ENCODE results near the gene PAX7. TPM values are rescaled to one million over a fixed set of nuclear protein-coding genes. Genes with fewer than 3 reads are reported as not detected.

Gene PAX7
- total RNA-seq, 1 experiment from 2014 or later: 0.15 TPM

- Histone ChIP-seq H2BK20ac (ENCODE audit: low read depth, low read length, poor library complexity, severe bottlenecking) (no peak overlapping the region), H2AFZ (ENCODE audit: low read length) (no peak overlapping the region), H3K23me2 (ENCODE audit: insufficient read length, low read depth, low read length, poor library complexity, severe bottlenecking) (no peaks in the 10 kb centered on the region), H3K18ac (ENCODE audit: insufficient read length, low read depth, low read length) (no peak overlapping the region), H3K9ac (ENCODE audit: extremely low read depth, insufficient read length, low read length) (no peak overlapping the region), H3K4me2 (ENCODE audit: insufficient read depth, insufficient read length, low read length) (no peak overlapping the region), H4K91ac (ENCODE audit: insufficient read length, low read depth, low read length) (no peak overlapping the region), H3K23ac (ENCODE audit: insufficient read length, low read depth, low read length) (no peak overlapping the region), H3K9me3 (ENCODE audit: control insufficient read depth, low read depth, low read length) (no peaks in the 10 kb centered on the region), H2BK15ac (ENCODE audit: low read depth, low read length) (no peak overlapping the region), H2AK5ac (ENCODE audit: insufficient read length, low read length) (no peak overlapping the region), H3K27me3 (ENCODE audit: insufficient read depth, low read length) (no peaks in the 10 kb centered on the region; the same call in 1 of the 2 replicates), H3K27ac (ENCODE audit: insufficient read length, low read depth, low read length) (no peak overlapping the region), H2BK5ac (ENCODE audit: insufficient read length, low read length) (no peak overlapping the region), H3K14ac (ENCODE audit: insufficient read depth, low read length) (no peak overlapping the region), H3K79me1 (ENCODE audit: insufficient read depth, low read depth, low read length, poor library complexity, severe bottlenecking) (no peaks in the 10 kb centered on the region), H3T11ph (ENCODE audit: low read length) (no peak overlapping the region), H3K56ac (ENCODE audit: insufficient read length, low read depth, low read length) (no peak overlapping the region), H3K4me1 (ENCODE audit: insufficient read depth, low read length) (peaks cover 6% of the 10 kb centered on the region; the same call in 1 of the 2 replicates), H3K79me2 (ENCODE audit: insufficient read depth, low read length) (no peaks in the 10 kb centered on the region), H4K8ac (replicated peaks; ENCODE audit: insufficient read length, low read depth, low read length) (no peak overlapping the region), H4K5ac (ENCODE audit: insufficient read length, low read depth, low read length) (no peak overlapping the region), H3K4ac (ENCODE audit: low read depth, low read length) (no peak overlapping the region), H4K20me1 (ENCODE audit: control insufficient read depth, insufficient read depth, insufficient read length) (no peaks in the 10 kb centered on the region), H2BK120ac (ENCODE audit: low read depth, low read length, poor library complexity, severe bottlenecking) (no peak overlapping the region), H2BK12ac (ENCODE audit: insufficient read length, low read depth, low read length) (no peak overlapping the region)
- Mint-ChIP-seq H3K27ac (no peak overlapping the region), H3K36me3 (ENCODE audit: insufficient read depth in 1 of 3, low read depth in 3 of 3) (no peaks in the 10 kb centered on the region), H3K9me3 (no peaks in the 10 kb centered on the region), H3K4me3 (no peak overlapping the region), H3K27me3 (ENCODE audit: low read depth) (peaks cover 92% of the 10 kb centered on the region), H3K4me1 (peaks cover 25 to 46% of the 10 kb centered on the region in 2 experiments)
- TF ChIP-seq, protein P1, sequence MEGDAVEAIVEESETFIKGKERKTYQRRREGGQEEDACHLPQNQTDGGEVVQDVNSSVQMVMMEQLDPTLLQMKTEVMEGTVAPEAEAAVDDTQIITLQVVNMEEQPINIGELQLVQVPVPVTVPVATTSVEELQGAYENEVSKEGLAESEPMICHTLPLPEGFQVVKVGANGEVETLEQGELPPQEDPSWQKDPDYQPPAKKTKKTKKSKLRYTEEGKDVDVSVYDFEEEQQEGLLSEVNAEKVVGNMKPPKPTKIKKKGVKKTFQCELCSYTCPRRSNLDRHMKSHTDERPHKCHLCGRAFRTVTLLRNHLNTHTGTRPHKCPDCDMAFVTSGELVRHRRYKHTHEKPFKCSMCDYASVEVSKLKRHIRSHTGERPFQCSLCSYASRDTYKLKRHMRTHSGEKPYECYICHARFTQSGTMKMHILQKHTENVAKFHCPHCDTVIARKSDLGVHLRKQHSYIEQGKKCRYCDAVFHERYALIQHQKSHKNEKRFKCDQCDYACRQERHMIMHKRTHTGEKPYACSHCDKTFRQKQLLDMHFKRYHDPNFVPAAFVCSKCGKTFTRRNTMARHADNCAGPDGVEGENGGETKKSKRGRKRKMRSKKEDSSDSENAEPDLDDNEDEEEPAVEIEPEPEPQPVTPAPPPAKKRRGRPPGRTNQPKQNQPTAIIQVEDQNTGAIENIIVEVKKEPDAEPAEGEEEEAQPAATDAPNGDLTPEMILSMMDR (conservative IDR thresholded peaks at IDR 0.05): no peak
- no CpG with 5 or more reads among the region's 5 CpGs for WGBS (ENCODE audit: extremely low coverage, insufficient read length, low lambda C conversion rate)
- no peak for DNase-seq
Observed at GRCh38 chr1:18670868-18671225, 40.2 kb downstream of the PAX7 start.

All from H9 (cell line).